Measurements from ENCODE around the gene CIB4.

CIB4 gene

GRCh38 chr2:26683583-26683982 is 42.4 kb upstream of the CIB4 start:
- no peak for TF ChIP-seq CTCF (IDR thresholded peaks at IDR 0.05; ENCODE audit: low read depth, low read length, missing control alignments)

GRCh38 chr2:26682155-26682554 is 41.0 kb upstream of the CIB4 start:
- in situ Hi-C loops (cut with HindIII; ENCODE audit: low pct_ligation_motif_present, low sequenced_read_pairs), result no loop called here
- H3K27me3 ChIP-seq (replicated peaks), result peaks cover 17% of the 10 kb centered on the region
- H3K4me3 ChIP-seq (ENCODE audit: low read depth, low read length), result no peak overlapping the region
- DNase-seq, result no peak
- H3K36me3 ChIP-seq (replicated peaks), result no peaks in the 10 kb centered on the region
- H3K27ac ChIP-seq, result no peak overlapping the region
- TF ChIP-seq CTCF (IDR thresholded peaks at IDR 0.05; ENCODE audit: low read depth, low read length, missing control alignments), result no peak

More at GRCh38 chr2:26683583-26683982, 42.4 kb upstream of the CIB4 start:
- H3K27me3 ChIP-seq (replicated peaks), result peaks cover 22% of the 10 kb centered on the region
- no peaks in the 10 kb centered on the region for H3K36me3 ChIP-seq (replicated peaks)
- in situ Hi-C loops (cut with HindIII; ENCODE audit: low pct_ligation_motif_present, low sequenced_read_pairs), result no loop called here
- no peak for DNase-seq
- no peak overlapping the region for H3K4me3 ChIP-seq (ENCODE audit: low read depth, low read length)
- no peak overlapping the region for H3K27ac ChIP-seq

- Histone ChIP-seq H3K27me3 (replicated peaks) (peaks cover 17% of the 10 kb centered on the region), H3K4me3 (ENCODE audit: low read depth, low read length) (no peak overlapping the region), H3K27ac (no peak overlapping the region), H3K36me3 (replicated peaks) (no peaks in the 10 kb centered on the region)
- in situ Hi-C loops (cut with HindIII; ENCODE audit: low pct_ligation_motif_present, low sequenced_read_pairs), result no loop called here
- no peak for TF ChIP-seq CTCF (IDR thresholded peaks at IDR 0.05; ENCODE audit: low read depth, low read length, missing control alignments)
- no peak for DNase-seq
Observed at GRCh38 chr2:26681656-26682055, 40.5 kb upstream of the CIB4 start.

- DNase-seq, result no peak
- Histone ChIP-seq H3K27me3 (replicated peaks) (peaks cover 9% of the 10 kb centered on the region), H3K27ac (no peak overlapping the region), H3K4me3 (ENCODE audit: low read depth, low read length) (no peak overlapping the region), H3K36me3 (replicated peaks) (no peaks in the 10 kb centered on the region)
- no peak for TF ChIP-seq CTCF (IDR thresholded peaks at IDR 0.05; ENCODE audit: low read depth, low read length, missing control alignments)
- in situ Hi-C loops (cut with HindIII; ENCODE audit: low pct_ligation_motif_present, low sequenced_read_pairs), result no loop called here
Observed at GRCh38 chr2:26679867-26680266, 38.7 kb upstream of the CIB4 start.

GRCh38 chr2:26678035-26678434 is 36.9 kb upstream of the CIB4 start:
- TF ChIP-seq CTCF (IDR thresholded peaks at IDR 0.05; ENCODE audit: low read depth, low read length, missing control alignments), result no peak
- in situ Hi-C loops (cut with HindIII; ENCODE audit: low pct_ligation_motif_present, low sequenced_read_pairs), result no loop called here
- peaks cover 9% of the 10 kb centered on the region for H3K27me3 ChIP-seq (replicated peaks)
- no peak for DNase-seq
- H3K36me3 ChIP-seq (replicated peaks), result no peaks in the 10 kb centered on the region
- no peak overlapping the region for H3K4me3 ChIP-seq (ENCODE audit: low read depth, low read length)
- H3K27ac ChIP-seq, result no peak overlapping the region

- no peak for TF ChIP-seq CTCF (IDR thresholded peaks at IDR 0.05; ENCODE audit: low read depth, low read length, missing control alignments)
- no peak for DNase-seq
- in situ Hi-C loops (cut with HindIII; ENCODE audit: low pct_ligation_motif_present, low sequenced_read_pairs), result no loop called here
- Histone ChIP-seq H3K27ac (no peak overlapping the region), H3K27me3 (replicated peaks) (peaks cover 21% of the 10 kb centered on the region), H3K4me3 (ENCODE audit: low read depth, low read length) (no peak overlapping the region), H3K36me3 (replicated peaks) (no peaks in the 10 kb centered on the region)
Observed at GRCh38 chr2:26675651-26676255, 34.6 kb upstream of the CIB4 start.
